IMR-90 (cell line): ENCODE results near the gene TNFRSF1A. TPM values are rescaled to one million over a fixed set of nuclear protein-coding genes. Genes with fewer than 3 reads are reported as not detected.

Experiments
- ATAC-seq: fragments of 200-7000 bp; cut with Tn5 transposase; 2 replicates; pipeline ENCODE4 v1.9.1; 2020; ENCODE audit warnings: low read depth, mild to moderate bottlenecking, moderate library complexity
- BruUV-seq: library from RNA; stranded (reverse); fragments of 400-500 nt; replicated peaks from 2 replicates; lab custom pipeline; 2021; lab: Mats Ljungman, UMichigan
- CTCF ChIA-PET: fragments of 300-600 bp; formaldehyde crosslinking; extraction: SDS; loops from one replicate; lab custom pipeline; 2021; ENCODE audit warnings: antibody characterized with exemption; lab: Yijun Ruan, JAX
- POLR2A ChIA-PET: fragments of 300-600 bp; sonication (Branson Sonifier 250); formaldehyde crosslinking; loops from one replicate; lab custom pipeline; 2022; ENCODE audit warnings: antibody characterized with exemption; ENCODE audit not compliant: unreplicated experiment; lab: Charles Lee
- DNase-seq: peaks from one replicate; pipeline ENCODE4 v3.0.0; 2013
- H2AFZ ChIP-seq: replicated peaks from 2 replicates; pipeline ENCODE3; 2013; ENCODE audit warnings: low read length, mild to moderate bottlenecking; ENCODE audit not compliant: poor library complexity
- H2AK5ac ChIP-seq: 2 replicates; pipeline ENCODE4 v1.6.1; 2013; ENCODE audit warnings: low read depth, low read length, inconsistent platforms
- H2AK9ac ChIP-seq: replicated peaks from 2 replicates; pipeline ENCODE3; 2013; ENCODE audit warnings: mild to moderate bottlenecking, low read depth, low read length, moderate library complexity; ENCODE audit not compliant: poor library complexity
- H2BK120ac ChIP-seq: 2 replicates; pipeline ENCODE4 v1.6.1; 2013; ENCODE audit warnings: low read depth, low read length, inconsistent platforms
- H2BK15ac ChIP-seq: 3 replicates; pipeline ENCODE4 v1.6.1; 2013; ENCODE audit warnings: low read depth, low read length, inconsistent platforms
- H2BK20ac ChIP-seq: 2 replicates; pipeline ENCODE4 v1.6.1; 2013; ENCODE audit warnings: low read depth, mild to moderate bottlenecking, inconsistent platforms, low read length, moderate library complexity
- H2BK5ac ChIP-seq: 2 replicates; pipeline ENCODE4 v1.6.1; 2013; ENCODE audit warnings: mild to moderate bottlenecking, low read depth, low read length, inconsistent platforms; ENCODE audit not compliant: poor library complexity, severe bottlenecking
- H3K14ac ChIP-seq: replicated peaks from 2 replicates; pipeline ENCODE4 v1.6.1; 2013; ENCODE audit warnings: low read depth, low read length, inconsistent platforms
- H3K18ac ChIP-seq: 2 replicates; pipeline ENCODE4 v1.6.1; 2013; ENCODE audit warnings: low read depth, low read length, control low read depth
- H3K23ac ChIP-seq: 2 replicates; pipeline ENCODE4 v1.6.1; 2013; ENCODE audit warnings: low read depth, low read length, inconsistent platforms
- H3K27ac ChIP-seq: 2 replicates; pipeline ENCODE4 v1.5.1; 2013; ENCODE audit warnings: mild to moderate bottlenecking, control low read depth, low read length; ENCODE audit not compliant: insufficient read depth
- H3K27me3 ChIP-seq: 2 replicates; pipeline ENCODE4 v1.6.1; 2013; ENCODE audit warnings: low read length; ENCODE audit not compliant: control insufficient read depth, insufficient read depth
- H3K36me3 ChIP-seq: 2 replicates; pipeline ENCODE4 v1.6.1; 2013; ENCODE audit warnings: low read length, mixed read lengths; ENCODE audit not compliant: control insufficient read depth, insufficient read depth
- H3K4ac ChIP-seq: 2 replicates; pipeline ENCODE4 v1.6.1; 2013; ENCODE audit warnings: low read depth, low read length, inconsistent platforms
- H3K4me1 ChIP-seq: 2 replicates; pipeline ENCODE4 v1.6.1; 2013; ENCODE audit warnings: low read length, mixed read lengths; ENCODE audit not compliant: control insufficient read depth, insufficient read depth
- H3K4me2 ChIP-seq: 2 replicates; pipeline ENCODE4 v1.6.1; 2013; ENCODE audit warnings: low read depth, mild to moderate bottlenecking, control low read depth, low read length, moderate library complexity
- H3K4me3 ChIP-seq: 2 replicates; pipeline ENCODE4 v1.5.1; 2013; ENCODE audit warnings: low read depth, mild to moderate bottlenecking, control low read depth, low read length, moderate library complexity; ENCODE audit not compliant: insufficient read depth
- H3K56ac ChIP-seq: 2 replicates; pipeline ENCODE4 v1.6.1; 2013; ENCODE audit warnings: low read length, inconsistent platforms; ENCODE audit not compliant: insufficient read depth; ENCODE audit errors: extremely low read depth
- H3K79me1 ChIP-seq, 2 experiments: 2 replicates each; pipeline ENCODE4 v1.6.1; 2013; ENCODE audit warnings: low read length in 2 of 2, inconsistent platforms in 1 of 2, low read depth in 1 of 2
- H3K9ac ChIP-seq: 2 replicates; pipeline ENCODE4 v1.6.1; 2013; ENCODE audit warnings: low read depth, low read length, control low read depth
- H3K9me1 ChIP-seq: 2 replicates; pipeline ENCODE4 v1.6.1; 2013; ENCODE audit warnings: low read length, inconsistent platforms; ENCODE audit not compliant: insufficient read depth
- H3K9me3 ChIP-seq: 2 replicates; pipeline ENCODE4 v1.6.1; 2013; ENCODE audit warnings: low read length; ENCODE audit not compliant: control insufficient read depth, insufficient read depth
- H4K20me1 ChIP-seq: 2 replicates; pipeline ENCODE4 v1.6.1; 2013; ENCODE audit warnings: low read length, inconsistent platforms; ENCODE audit not compliant: insufficient read depth
- H4K5ac ChIP-seq: 2 replicates; pipeline ENCODE4 v1.6.1; 2013; ENCODE audit warnings: mild to moderate bottlenecking, low read depth, low read length, control low read depth
- H4K8ac ChIP-seq, 2 experiments: 2 replicates each; pipeline ENCODE4 v1.6.1; 2013; ENCODE audit warnings: low read depth in 2 of 2, low read length in 2 of 2, control low read depth in 1 of 2, inconsistent platforms in 1 of 2
- H4K91ac ChIP-seq: 2 replicates; pipeline ENCODE4 v1.6.1; 2013; ENCODE audit warnings: low read depth, low read length, inconsistent platforms; ENCODE audit not compliant: insufficient read depth
- BHLHE40 ChIP-seq: fragments of 150-350 bp; IDR thresholded peaks from 2 replicates; pipeline ENCODE4 v1.6.1; 2016; ENCODE audit warnings: mild to moderate bottlenecking, low read depth, low read length
- CEBPB ChIP-seq: IDR thresholded peaks from 2 replicates; pipeline ENCODE4 v1.6.1; 2012; ENCODE audit warnings: low read depth, low read length, improper control_type of control experiment
- CHD1 ChIP-seq: IDR thresholded peaks from 2 replicates; pipeline ENCODE4 v1.6.1; 2012; ENCODE audit warnings: low read depth, low read length, improper control_type of control experiment
- ELK1 ChIP-seq: fragments of 150-350 bp; IDR thresholded peaks from 2 replicates; pipeline ENCODE4 v1.6.1; 2016; ENCODE audit warnings: low read depth, mild to moderate bottlenecking, low read length, moderate library complexity, borderline replicate concordance
- FOS ChIP-seq: fragments of 150-350 bp; IDR thresholded peaks from 2 replicates; pipeline ENCODE4 v1.6.1; 2016; ENCODE audit warnings: low read depth, low read length
- MAFK ChIP-seq: IDR thresholded peaks from 2 replicates; pipeline ENCODE4 v1.6.1; 2012; ENCODE audit warnings: low read depth, low read length, improper control_type of control experiment
- MAZ ChIP-seq: IDR thresholded peaks from 2 replicates; pipeline ENCODE4 v1.6.1; 2012; ENCODE audit warnings: low read depth, mild to moderate bottlenecking, low read length, improper control_type of control experiment, moderate library complexity, borderline replicate concordance
- MXI1 ChIP-seq: IDR thresholded peaks from 2 replicates; pipeline ENCODE4 v1.6.1; 2012; ENCODE audit warnings: low read depth, mild to moderate bottlenecking, low read length, moderate library complexity, borderline replicate concordance
- NFE2L2 ChIP-seq: fragments of 150-350 bp; IDR thresholded peaks from 2 replicates; pipeline ENCODE4 v1.6.1; 2016; ENCODE audit warnings: low read depth, mild to moderate bottlenecking, low read length
- POLR2A ChIP-seq: IDR thresholded peaks from 2 replicates; pipeline ENCODE4 v1.6.1; 2012; ENCODE audit warnings: mild to moderate bottlenecking, low read depth, low read length
- RAD21 ChIP-seq: IDR thresholded peaks from 2 replicates; pipeline ENCODE4 v1.6.1; 2012; ENCODE audit warnings: low read length, improper control_type of control experiment
- RCOR1 ChIP-seq: IDR thresholded peaks from 2 replicates; pipeline ENCODE4 v1.6.1; 2012; ENCODE audit warnings: mild to moderate bottlenecking, low read length, improper control_type of control experiment; ENCODE audit not compliant: insufficient replicate concordance
- RFX5 ChIP-seq: IDR thresholded peaks from 2 replicates; pipeline ENCODE4 v1.8.0; 2012; ENCODE audit warnings: low read depth, mild to moderate bottlenecking, low read length, moderate library complexity
- SMC3 ChIP-seq: fragments of 150-350 bp; IDR thresholded peaks from 2 replicates; pipeline ENCODE4 v1.6.1; 2016; ENCODE audit warnings: low read depth, mild to moderate bottlenecking, antibody characterized with exemption, low read length, moderate library complexity
- WGBS, 2 experiments: methylation state at CpG; one replicate each; pipeline versions ENCODE4 v1.1.5 to v1.1.7; 2013; ENCODE audit warnings: missing lambda C conversion rate in 2 of 2; ENCODE audit not compliant: insufficient read length in 1 of 2; ENCODE audit errors: extremely low coverage in 2 of 2; 5-methylcytosine and 5-hydroxymethylcytosine counted together
- dilution Hi-C: fragments of 300-500 bp; cut with HindIII; formaldehyde crosslinking; loops from one replicate; pipeline ENCODE4 v1.14.3; 2018; ENCODE audit warnings: low sequenced_read_pairs; ENCODE audit not compliant: unreplicated experiment
- in situ Hi-C: fragments of 300-500 bp; cut with MboI; formaldehyde crosslinking; loops from 3 replicates; pipeline ENCODE4 v1.14.3; 2019; ENCODE audit warnings: low sequenced_read_pairs, inconsistent platforms, mixed read lengths
- intact Hi-C: fragments of 100-400 bp; cut with micrococcal nuclease; formaldehyde crosslinking; loops from 2 replicates; pipeline ENCODE4 v1.10.0; 2022
- polyA plus RNA-seq, 3 experiments: library from polyadenylated mRNA; depleted of rRNA; stranded (reverse); fragments of >200 nt; gene quantifications; 2 replicates each; pipeline ENCODE4 v1.2.3, GENCODE V29; 2012; ENCODE audit warnings: low replicate concordance in 1 of 3
- total RNA-seq: library from RNA; depleted of rRNA; stranded (reverse); fragments of >200 nt; gene quantifications from 2 replicates; pipeline ENCODE4 v1.2.3, GENCODE V29; 2012
- TF ChIP-seq, protein P1 (sequence below): conservative IDR thresholded peaks from 2 replicates; pipeline ENCODE4 v1.5.1; 2012; ENCODE audit warnings: mild to moderate bottlenecking, low read depth, low read length, improper control_type of control experiment
- TF ChIP-seq, protein P2 (sequence below): fragments of 150-350 bp; IDR thresholded peaks from 2 replicates; pipeline ENCODE4 v1.6.1; 2017; ENCODE audit warnings: mild to moderate bottlenecking, antibody characterized with exemption, low read length, low read depth

TNFRSF1A gene
- total and polyA plus RNA-seq, 2 of the 4 experiments (the other 2 are of a cell fraction): 79.6 to 136 TPM

GRCh38 chr12:6307529-6307928 is 34.3 kb downstream of the TNFRSF1A start:
- no peak overlapping the region for H3K4me3 ChIP-seq
- no peak overlapping the region for H2BK15ac ChIP-seq
- H3K4me1 ChIP-seq: peaks cover under 1% of the 10 kb centered on the region; the same call in 1 of the 2 replicates
- no peak for DNase-seq
- BruUV-seq: no TSS peak
- in situ Hi-C loops: no loop called here
- ChIA-PET POLR2A (no interaction called here), CTCF (interaction anchor here (0.6 kb wide), 1 partner anchor 305 kb away, joined by 4 read pairs; no protein-coding TSS in a partner anchor)
- intact Hi-C loops: no loop called here
- H3K79me1 ChIP-seq: no peaks in the 10 kb centered on the region
- no peak overlapping the region; the same call in 1 of the 2 replicates for H2AK5ac ChIP-seq
- H2AK9ac ChIP-seq: no peak overlapping the region
- H3K56ac ChIP-seq: no peak overlapping the region
- no peak overlapping the region for H4K8ac ChIP-seq
- no peak for ATAC-seq
- no peaks in the 10 kb centered on the region for H3K9me1 ChIP-seq
- no peak overlapping the region for H3K4me2 ChIP-seq
- H2BK20ac ChIP-seq: no peak overlapping the region
- dilution Hi-C loops: no loop called here
- H3K9ac ChIP-seq: no peak overlapping the region
- TF ChIP-seq, protein P1, sequence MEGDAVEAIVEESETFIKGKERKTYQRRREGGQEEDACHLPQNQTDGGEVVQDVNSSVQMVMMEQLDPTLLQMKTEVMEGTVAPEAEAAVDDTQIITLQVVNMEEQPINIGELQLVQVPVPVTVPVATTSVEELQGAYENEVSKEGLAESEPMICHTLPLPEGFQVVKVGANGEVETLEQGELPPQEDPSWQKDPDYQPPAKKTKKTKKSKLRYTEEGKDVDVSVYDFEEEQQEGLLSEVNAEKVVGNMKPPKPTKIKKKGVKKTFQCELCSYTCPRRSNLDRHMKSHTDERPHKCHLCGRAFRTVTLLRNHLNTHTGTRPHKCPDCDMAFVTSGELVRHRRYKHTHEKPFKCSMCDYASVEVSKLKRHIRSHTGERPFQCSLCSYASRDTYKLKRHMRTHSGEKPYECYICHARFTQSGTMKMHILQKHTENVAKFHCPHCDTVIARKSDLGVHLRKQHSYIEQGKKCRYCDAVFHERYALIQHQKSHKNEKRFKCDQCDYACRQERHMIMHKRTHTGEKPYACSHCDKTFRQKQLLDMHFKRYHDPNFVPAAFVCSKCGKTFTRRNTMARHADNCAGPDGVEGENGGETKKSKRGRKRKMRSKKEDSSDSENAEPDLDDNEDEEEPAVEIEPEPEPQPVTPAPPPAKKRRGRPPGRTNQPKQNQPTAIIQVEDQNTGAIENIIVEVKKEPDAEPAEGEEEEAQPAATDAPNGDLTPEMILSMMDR: no peak
- TF ChIP-seq FOS (no peak), MXI1 (no peak), POLR2A (no peak), MAZ (no peak), MAFK (no peak), RFX5 (no peak), CEBPB (no peak), NFE2L2 (no peak), CHD1 (no peak), RCOR1 (no peak), SMC3 (no peak), RAD21 (no peak), ELK1 (no peak), BHLHE40 (no peak)
- TF ChIP-seq, protein P2, sequence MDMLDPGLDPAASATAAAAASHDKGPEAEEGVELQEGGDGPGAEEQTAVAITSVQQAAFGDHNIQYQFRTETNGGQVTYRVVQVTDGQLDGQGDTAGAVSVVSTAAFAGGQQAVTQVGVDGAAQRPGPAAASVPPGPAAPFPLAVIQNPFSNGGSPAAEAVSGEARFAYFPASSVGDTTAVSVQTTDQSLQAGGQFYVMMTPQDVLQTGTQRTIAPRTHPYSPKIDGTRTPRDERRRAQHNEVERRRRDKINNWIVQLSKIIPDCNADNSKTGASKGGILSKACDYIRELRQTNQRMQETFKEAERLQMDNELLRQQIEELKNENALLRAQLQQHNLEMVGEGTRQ: no peak
- no peaks in the 10 kb centered on the region for H4K20me1 ChIP-seq
- H2BK120ac ChIP-seq: no peak overlapping the region
- no peaks in the 10 kb centered on the region for H3K36me3 ChIP-seq
- no peak overlapping the region for H4K5ac ChIP-seq
- H3K4ac ChIP-seq: no peak overlapping the region
- WGBS, 2 experiments: 73% methylated on average over 3 of the region's 5 CpGs; no CpG with 5 or more reads in 1 of the 2 experiments
- H3K27ac ChIP-seq: no peak overlapping the region
- H3K9me3 ChIP-seq: no peaks in the 10 kb centered on the region
- peaks cover 30% of the 10 kb centered on the region for H3K27me3 ChIP-seq
- no peak overlapping the region for H3K14ac ChIP-seq
- H2BK5ac ChIP-seq: no peak overlapping the region
- no peak overlapping the region for H4K91ac ChIP-seq
- no peak overlapping the region for H3K23ac ChIP-seq
- H2AFZ ChIP-seq: peak overlapping the region; percentile 10
- H3K18ac ChIP-seq: no peak overlapping the region
